ENCODE data around the gene G6PC1. TPM values are rescaled to one million over a fixed set of nuclear protein-coding genes. Genes with fewer than 3 reads are reported as not detected.
"Not testable (repeated sequence)": the region's sequence is repeated elsewhere in the genome, so short reads cannot be mapped to it uniquely, and the experiment has no call there.

G6PC1 gene
- total RNA-seq, 1 experiment from 2014 or later = 0.08 TPM

DNA sequence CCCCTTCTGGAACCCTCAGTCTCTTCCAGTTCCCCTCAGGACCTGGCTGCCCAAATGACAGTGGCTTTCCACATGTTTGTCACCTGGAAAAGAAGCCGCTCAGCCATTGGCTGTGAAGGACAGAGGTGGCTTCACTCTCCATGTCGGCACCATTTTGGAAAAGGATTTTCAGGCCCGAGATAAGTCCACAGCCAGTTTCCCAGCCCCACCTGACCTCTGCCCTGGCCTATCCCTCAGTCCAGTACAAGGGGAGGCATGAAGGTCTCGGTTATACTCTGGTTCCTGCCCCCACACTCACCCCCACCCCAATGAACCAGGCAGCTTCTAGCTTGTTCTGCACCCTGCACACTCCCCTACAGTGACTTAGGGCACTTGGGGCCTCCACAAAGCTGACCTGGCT lies 34.4 kb upstream of the G6PC1 start:
- CTCF ChIA-PET = no interaction called here
- no TSS peak for BruUV-seq (replicated peaks)

DNA sequence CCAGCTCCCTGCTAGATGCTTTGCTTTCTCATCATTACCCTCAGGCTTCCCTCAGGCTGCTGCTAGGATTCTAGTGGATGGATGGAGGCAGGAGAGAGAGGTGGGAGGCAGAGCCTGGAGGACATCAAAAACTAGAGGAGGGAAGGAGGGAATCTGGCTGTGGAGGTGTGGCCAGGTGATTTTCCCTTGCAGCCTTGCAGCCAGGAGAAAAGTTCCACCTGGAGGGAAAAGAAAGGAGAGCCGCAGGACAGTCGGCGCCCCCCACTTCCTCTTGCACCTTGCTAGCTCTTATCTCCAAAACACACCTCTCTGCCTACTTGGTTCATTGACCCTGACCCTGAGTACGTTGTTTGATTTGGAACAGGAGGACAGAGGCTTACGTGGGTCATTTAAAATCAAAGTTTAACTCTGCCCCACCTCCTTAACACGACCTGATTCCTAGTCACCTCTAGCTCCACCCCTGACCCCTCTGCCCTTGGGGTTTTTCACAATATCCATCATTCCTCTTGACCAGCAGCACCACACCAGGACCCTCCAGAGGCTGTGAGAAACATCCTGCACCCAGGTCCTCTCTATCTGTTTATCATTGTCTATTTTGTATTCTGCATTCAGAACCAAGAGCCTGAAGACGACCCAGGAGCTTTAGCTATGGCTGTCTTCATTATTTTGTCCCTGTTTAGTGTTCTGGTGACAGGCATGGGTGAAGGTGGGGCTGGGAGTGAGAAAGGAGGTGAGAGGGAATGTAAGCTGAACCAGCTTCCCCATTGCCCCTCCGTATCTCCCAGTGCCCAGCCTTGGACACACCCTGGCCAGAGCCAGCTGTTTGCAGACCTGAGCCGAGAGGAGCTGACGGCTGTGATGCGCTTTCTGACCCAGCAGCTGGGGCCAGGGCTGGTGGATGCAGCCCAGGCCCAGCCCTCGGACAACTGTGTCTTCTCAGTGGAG lies 33.7 kb upstream of the G6PC1 start:
- CTCF ChIA-PET = no interaction called here
- H3K27ac ChIP-seq (ENCODE audit: low read length) = no peak overlapping the region
- H3K4me1 ChIP-seq (ENCODE audit: control insufficient read depth, insufficient read depth, low read length) = no peaks in the 10 kb centered on the region
- POLR2A ChIA-PET = no interaction called here
- TF ChIP-seq POLR2AphosphoS5 (IDR thresholded peaks at IDR 0.05; ENCODE audit: low read depth, low read length) (no peak), CTCF (IDR thresholded peaks at IDR 0.05) (no peak), SIN3A (IDR thresholded peaks at IDR 0.05; ENCODE audit: borderline replicate concordance, insufficient read depth, low read depth, low read length) (no peak), REST (IDR thresholded peaks at IDR 0.05; ENCODE audit: insufficient read depth in 1 of 2, low read depth in 2 of 2, low read length in 1 of 2) (no peak), TCF7L2 (IDR thresholded peaks at IDR 0.05; ENCODE audit: low read depth, low read length) (no peak)
- no peaks in the 10 kb centered on the region for H3K9me3 ChIP-seq (ENCODE audit: control insufficient read depth, insufficient read depth, low read depth, low read length)
- intact Hi-C loops (cut with micrococcal nuclease; ENCODE audit: unreplicated experiment) (no loop called here), in situ Hi-C loops (cut with HindIII; ENCODE audit: low pct_unique_long_range_greater_than_20kb, low sequenced_read_pairs) (no loop called here)
- DNase-seq (ENCODE audit: low read depth, low spot score) = no peak
- H3K27me3 ChIP-seq (ENCODE audit: control insufficient read depth, insufficient read depth, low read length) = no peaks in the 10 kb centered on the region
- no peaks in the 10 kb centered on the region for H3K36me3 ChIP-seq (ENCODE audit: control insufficient read depth, insufficient read depth, low read length)
- H3K4me3 ChIP-seq (ENCODE audit: low read depth in 2 of 2, low read length in 2 of 2) = no peak overlapping the region
- no TSS peak for BruUV-seq (replicated peaks)
- ATAC-seq = no peak

More for the DNA sequence above, 34.4 kb upstream of the G6PC1 start:
- intact Hi-C loops (cut with micrococcal nuclease; ENCODE audit: unreplicated experiment) = no loop called here
- H3K27ac ChIP-seq (ENCODE audit: low read length) = no peak overlapping the region
- no peaks in the 10 kb centered on the region for H3K4me1 ChIP-seq (ENCODE audit: control insufficient read depth, insufficient read depth, low read length)
- no peak overlapping the region for H3K4me3 ChIP-seq (ENCODE audit: low read depth in 2 of 2, low read length in 2 of 2)
- H3K9me3 ChIP-seq (ENCODE audit: control insufficient read depth, insufficient read depth, low read depth, low read length) = no peaks in the 10 kb centered on the region
- TF ChIP-seq REST (IDR thresholded peaks at IDR 0.05; ENCODE audit: insufficient read depth in 1 of 2, low read depth in 2 of 2, low read length in 1 of 2) (no peak), CTCF (IDR thresholded peaks at IDR 0.05) (no peak), POLR2AphosphoS5 (IDR thresholded peaks at IDR 0.05; ENCODE audit: low read depth, low read length) (no peak)
- no peaks in the 10 kb centered on the region for H3K36me3 ChIP-seq (ENCODE audit: control insufficient read depth, insufficient read depth, low read length)
- ATAC-seq = no peak
- in situ Hi-C loops (cut with HindIII; ENCODE audit: low pct_unique_long_range_greater_than_20kb, low sequenced_read_pairs) = no loop called here
- POLR2A ChIA-PET = no interaction called here
- no peak for DNase-seq (ENCODE audit: low read depth, low spot score)
- no peaks in the 10 kb centered on the region for H3K27me3 ChIP-seq (ENCODE audit: control insufficient read depth, insufficient read depth, low read length)

- H3K36me3 ChIP-seq (ENCODE audit: control insufficient read depth, insufficient read depth, low read length); BruUV-seq (replicated peaks); in situ Hi-C loops (cut with HindIII; ENCODE audit: low pct_unique_long_range_greater_than_20kb, low sequenced_read_pairs); DNase-seq (ENCODE audit: low read depth, low spot score); ATAC-seq; H3K27ac ChIP-seq (ENCODE audit: low read length); intact Hi-C loops (cut with micrococcal nuclease; ENCODE audit: unreplicated experiment); H3K4me1 ChIP-seq (ENCODE audit: control insufficient read depth, insufficient read depth, low read length); H3K27me3 ChIP-seq (ENCODE audit: control insufficient read depth, insufficient read depth, low read length); CTCF ChIA-PET; H3K9me3 ChIP-seq (ENCODE audit: control insufficient read depth, insufficient read depth, low read depth, low read length); POLR2A ChIA-PET; H3K4me3 ChIP-seq (ENCODE audit: low read depth in 2 of 2, low read length in 2 of 2): not testable (repeated sequence)
These were observed 32.8 kb upstream of the G6PC1 start for GRCh38 chr17:42867694-42868261.

All from Panc1 (cell line).